PFSK-1 (cell line): ENCODE data around the gene RASAL2.

Experiments
- FOXP2 ChIP-seq: optimal IDR thresholded peaks from 2 replicates; pipeline ENCODE3; 2011; ENCODE audit warnings: borderline replicate concordance, control low read depth, inconsistent platforms; ENCODE audit not compliant: insufficient read depth; ENCODE audit errors: extremely low read length, extremely low read depth
- POLR2AphosphoS5 ChIP-seq: IDR thresholded peaks from 2 replicates; pipeline ENCODE4 v1.6.1; 2012; ENCODE audit warnings: low read depth, mild to moderate bottlenecking, control low read depth, low read length, moderate library complexity
- REST ChIP-seq, 2 experiments: IDR thresholded peaks; 2 replicates each; pipeline versions ENCODE4 v1.6.1 to v1.8.0; 2011 to 2012; ENCODE audit warnings: low read depth in 2 of 2, low read length in 2 of 2, control low read depth in 1 of 2, inconsistent platforms in 1 of 2, mild to moderate bottlenecking in 1 of 2, moderate library complexity in 1 of 2; ENCODE audit not compliant: insufficient read depth in 1 of 2
- SIN3A ChIP-seq: IDR thresholded peaks from 2 replicates; pipeline ENCODE4 v1.6.1; 2012; ENCODE audit warnings: mild to moderate bottlenecking, low read length, moderate library complexity, borderline replicate concordance; ENCODE audit not compliant: insufficient read depth
- TAF1 ChIP-seq: IDR thresholded peaks from 2 replicates; pipeline ENCODE4 v1.6.1; 2012; ENCODE audit warnings: low read length, control low read depth, borderline replicate concordance; ENCODE audit not compliant: insufficient read depth

RASAL2 gene

DNA sequence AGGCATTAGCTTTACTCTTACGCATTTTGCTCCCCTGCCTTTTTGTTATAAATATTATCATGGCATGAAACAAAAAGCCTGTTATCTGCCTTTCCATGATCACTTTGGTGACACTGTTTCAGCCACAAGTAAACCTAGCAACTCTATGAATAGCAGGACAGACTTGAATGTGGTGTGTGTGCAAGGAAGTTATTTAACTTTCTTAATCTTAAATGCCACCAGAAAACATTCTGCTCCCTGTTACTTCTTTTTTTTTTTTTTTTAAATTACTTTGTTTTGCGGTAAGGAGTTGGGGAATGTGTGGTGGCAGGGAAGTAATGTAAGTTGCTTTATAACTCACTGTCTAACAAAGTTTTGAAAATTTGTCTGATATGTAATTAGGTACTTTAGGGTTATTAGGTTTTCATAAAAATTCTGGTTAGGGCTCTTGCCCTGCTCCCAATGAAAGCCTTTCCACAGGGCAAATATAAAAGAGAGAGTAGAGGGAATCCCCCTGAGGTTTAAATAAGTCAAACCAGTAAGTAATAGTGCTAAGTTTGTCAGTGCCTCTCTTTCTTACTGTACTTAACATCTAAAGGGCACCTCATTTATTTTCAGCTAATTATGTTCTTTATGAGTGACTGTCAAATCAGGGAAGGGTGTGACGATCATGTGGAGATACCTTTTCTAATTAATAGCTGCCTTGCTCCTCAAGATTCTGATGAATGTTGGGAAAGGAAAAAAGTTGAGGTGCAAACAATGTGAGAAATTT lies 39.5 kb downstream of the RASAL2 start:
- TF ChIP-seq FOXP2 (no peak), TAF1 (no peak), SIN3A (no peak), REST (IDR thresholded peaks at IDR 0.05; ENCODE audit: insufficient read depth in 1 of 2, low read depth in 2 of 2, low read length in 2 of 2) (no peak), POLR2AphosphoS5 (no peak)

DNA sequence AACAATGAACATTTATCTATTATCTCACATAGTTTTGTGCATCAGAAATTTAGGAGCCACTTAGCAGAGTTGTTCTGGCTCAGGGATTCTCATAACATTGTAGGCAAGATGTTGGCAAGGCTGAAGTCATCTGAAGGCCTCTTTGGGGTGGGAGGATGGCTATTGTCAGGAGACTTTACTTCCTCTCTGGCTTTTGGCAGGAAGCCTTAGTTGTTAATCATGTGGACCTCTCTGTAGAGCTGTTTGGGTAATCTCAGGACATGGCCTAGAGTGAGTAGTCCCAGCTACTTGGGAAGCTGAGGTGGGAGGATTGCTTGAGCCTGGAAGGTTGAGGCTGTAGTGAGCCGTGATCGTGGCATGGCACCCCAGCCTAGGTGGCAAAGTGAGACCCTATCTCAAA lies 40.2 kb downstream of the RASAL2 start:
- TF ChIP-seq SIN3A: no peak
- TF ChIP-seq TAF1: no peak
- TF ChIP-seq FOXP2: no peak
- TF ChIP-seq POLR2AphosphoS5: no peak
- no peak for TF ChIP-seq REST (IDR thresholded peaks at IDR 0.05; ENCODE audit: insufficient read depth in 1 of 2, low read depth in 2 of 2, low read length in 2 of 2)

GRCh38 chr1:178137238-178137637 lies 43.3 kb downstream of the RASAL2 start:
- TF ChIP-seq SIN3A (no peak), FOXP2 (no peak), TAF1 (no peak), POLR2AphosphoS5 (no peak), REST (IDR thresholded peaks at IDR 0.05; ENCODE audit: insufficient read depth in 1 of 2, low read depth in 2 of 2, low read length in 2 of 2) (no peak)

- TF ChIP-seq POLR2AphosphoS5 (no peak), TAF1 (no peak), FOXP2 (no peak), REST (IDR thresholded peaks at IDR 0.05; ENCODE audit: insufficient read depth in 1 of 2, low read depth in 2 of 2, low read length in 2 of 2) (no peak), SIN3A (no peak)
These were observed 48.9 kb downstream of the RASAL2 start for GRCh38 chr1:178142806-178143205.
